ENCODE results near the gene NEDD4L.

GRCh38 chr18:58229162-58229561 lies 185.1 kb downstream of the NEDD4L start:
- TF ChIP-seq CTCF (conservative IDR thresholded peaks at IDR 0.05; ENCODE audit: low read depth in 2 of 2) (no peak), POLR2AphosphoS5 (IDR thresholded peaks at IDR 0.05; ENCODE audit: low read depth) (no peak), EZH2phosphoT487 (IDR thresholded peaks at IDR 0.05; ENCODE audit: unreplicated experiment) (no peak), EZH2 (IDR thresholded peaks at IDR 0.05; ENCODE audit: low read depth, unreplicated experiment) (no peak), JUNB (IDR thresholded peaks at IDR 0.05; ENCODE audit: unreplicated experiment) (no peak), ZNF331 (CRISPR knock-in tag; IDR thresholded peaks at IDR 0.05; ENCODE audit: low read depth) (no peak)
- TF ChIP-seq, protein P1, sequence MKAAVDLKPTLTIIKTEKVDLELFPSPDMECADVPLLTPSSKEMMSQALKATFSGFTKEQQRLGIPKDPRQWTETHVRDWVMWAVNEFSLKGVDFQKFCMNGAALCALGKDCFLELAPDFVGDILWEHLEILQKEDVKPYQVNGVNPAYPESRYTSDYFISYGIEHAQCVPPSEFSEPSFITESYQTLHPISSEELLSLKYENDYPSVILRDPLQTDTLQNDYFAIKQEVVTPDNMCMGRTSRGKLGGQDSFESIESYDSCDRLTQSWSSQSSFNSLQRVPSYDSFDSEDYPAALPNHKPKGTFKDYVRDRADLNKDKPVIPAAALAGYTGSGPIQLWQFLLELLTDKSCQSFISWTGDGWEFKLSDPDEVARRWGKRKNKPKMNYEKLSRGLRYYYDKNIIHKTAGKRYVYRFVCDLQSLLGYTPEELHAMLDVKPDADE (IDR thresholded peaks at IDR 0.05): no peak
